Effector memory CD8-positive, alpha-beta T cell (primary cell): Measurements from ENCODE around the gene VWA2.
A peak's percentile ranks its signal among the peaks of the same experiment; 100 is the strongest.

Experiments
- ATAC-seq: fragments of 150-1000 bp; cut with Tn5 transposase; replicated peaks from 2 replicates; pipeline ENCODE4 v1.10.0; 2021; ENCODE audit warnings: mild to moderate bottlenecking, moderate library complexity
- DNase-seq, 3 experiments: peaks; one replicate each; pipeline ENCODE4 v3.0.0; 2021
- H3K27ac Mint-ChIP-seq, 2 donors: one replicate each; pipeline ENCODE4 v1.8.0; 2022; ENCODE audit warnings: mild to moderate bottlenecking in 2 of 2, mixed read lengths in 2 of 2, moderate library complexity in 2 of 2
- H3K27me3 Mint-ChIP-seq, 2 donors: one replicate each; pipeline ENCODE4 v1.8.0; 2022; ENCODE audit warnings: mixed read lengths in 2 of 2
- H3K36me3 Mint-ChIP-seq: one replicate; pipeline ENCODE4 v1.8.0; 2022; ENCODE audit warnings: mild to moderate bottlenecking, moderate library complexity, mixed read lengths; ENCODE audit not compliant: insufficient read depth
- H3K4me1 Mint-ChIP-seq, 2 donors: one replicate each; pipeline ENCODE4 v1.8.0; 2022; ENCODE audit warnings: low read depth in 2 of 2, mixed read lengths in 2 of 2
- H3K4me3 Mint-ChIP-seq, 2 donors: one replicate each; pipeline ENCODE4 v1.8.0; 2022; ENCODE audit warnings: mild to moderate bottlenecking in 2 of 2, mixed read lengths in 2 of 2, moderate library complexity in 2 of 2
- H3K9me3 Mint-ChIP-seq, 2 donors: one replicate each; pipeline ENCODE4 v1.8.0; 2022; ENCODE audit warnings: mixed read lengths in 2 of 2

VWA2 gene

GRCh38 chr10:114228156-114228555 is 10.9 kb upstream of the VWA2 start:
- H3K27me3 Mint-ChIP-seq, result peaks cover 44 to 66% of the 10 kb centered on the region in 2 donors
- H3K4me1 Mint-ChIP-seq, result no peaks in the 10 kb centered on the region
- H3K36me3 Mint-ChIP-seq, result no peaks in the 10 kb centered on the region
- H3K27ac Mint-ChIP-seq, result no peak overlapping the region
- H3K4me3 Mint-ChIP-seq, result no peak overlapping the region
- no peak for ATAC-seq
- H3K9me3 Mint-ChIP-seq, result no peaks in the 10 kb centered on the region
- no peak for DNase-seq

GRCh38 chr10:114232561-114233176 is 6.4 kb upstream of the VWA2 start:
- Mint-ChIP-seq H3K9me3 (no peaks in the 10 kb centered on the region), H3K36me3 (no peaks in the 10 kb centered on the region), H3K27me3 (peaks cover 25 to 79% of the 10 kb centered on the region in 2 donors), H3K27ac (no peak overlapping the region), H3K4me3 (no peak overlapping the region), H3K4me1 (no peaks in the 10 kb centered on the region)
- ATAC-seq (no peak), DNase-seq (no peak)

GRCh38 chr10:114233482-114233881 is 5.6 kb upstream of the VWA2 start:
- DNase-seq (no peak), ATAC-seq (no peak)
- H3K9me3 Mint-ChIP-seq, result no peaks in the 10 kb centered on the region
- H3K27ac Mint-ChIP-seq, result no peak overlapping the region
- no peaks in the 10 kb centered on the region for H3K36me3 Mint-ChIP-seq
- peaks cover 30 to 79% of the 10 kb centered on the region in 2 donors for H3K27me3 Mint-ChIP-seq
- H3K4me1 Mint-ChIP-seq, result no peaks in the 10 kb centered on the region
- H3K4me3 Mint-ChIP-seq, result no peak overlapping the region

- no peak overlapping the region for H3K4me3 Mint-ChIP-seq
- ATAC-seq (no peak), DNase-seq (no peak)
- H3K27me3 Mint-ChIP-seq, result peaks cover 30 to 79% of the 10 kb centered on the region in 2 donors
- H3K27ac Mint-ChIP-seq, result no peak overlapping the region
- no peaks in the 10 kb centered on the region for H3K4me1 Mint-ChIP-seq
- no peaks in the 10 kb centered on the region for H3K9me3 Mint-ChIP-seq
- no peaks in the 10 kb centered on the region for H3K36me3 Mint-ChIP-seq
These were observed 4.9 kb upstream of the VWA2 start for GRCh38 chr10:114234132-114234531.

GRCh38 chr10:114239994-114240345 is 916 bp downstream of the VWA2 start:
- DNase-seq (no peak), ATAC-seq (no peak)
- Mint-ChIP-seq H3K36me3 (no peaks in the 10 kb centered on the region), H3K4me1 (no peaks in the 10 kb centered on the region), H3K9me3 (no peaks in the 10 kb centered on the region), H3K4me3 (peak overlapping the region in 1 of 2 donors; percentile 23), H3K27me3 (peaks cover 52 to 91% of the 10 kb centered on the region in 2 donors), H3K27ac (no peak overlapping the region)

GRCh38 chr10:114242235-114242634 is 3.2 kb downstream of the VWA2 start:
- H3K9me3 Mint-ChIP-seq, result no peaks in the 10 kb centered on the region
- no peak overlapping the region for H3K4me3 Mint-ChIP-seq
- H3K36me3 Mint-ChIP-seq, result no peaks in the 10 kb centered on the region
- no peak for ATAC-seq
- DNase-seq, result no peak
- peaks cover 62 to 81% of the 10 kb centered on the region in 2 donors for H3K27me3 Mint-ChIP-seq
- H3K4me1 Mint-ChIP-seq, result peaks cover 0 to 4% of the 10 kb centered on the region in 2 donors
- H3K27ac Mint-ChIP-seq, result no peak overlapping the region

- H3K27me3 Mint-ChIP-seq, result peaks cover 56 to 66% of the 10 kb centered on the region in 2 donors
- no peak overlapping the region for H3K4me3 Mint-ChIP-seq
- H3K4me1 Mint-ChIP-seq, result peaks cover 0 to 4% of the 10 kb centered on the region in 2 donors
- H3K9me3 Mint-ChIP-seq, result no peaks in the 10 kb centered on the region
- DNase-seq (no peak), ATAC-seq (no peak)
- no peaks in the 10 kb centered on the region for H3K36me3 Mint-ChIP-seq
- H3K27ac Mint-ChIP-seq, result no peak overlapping the region
These were observed 4.6 kb downstream of the VWA2 start for GRCh38 chr10:114243661-114244060.

GRCh38 chr10:114244126-114244525 is 5.1 kb downstream of the VWA2 start:
- Mint-ChIP-seq H3K36me3 (no peaks in the 10 kb centered on the region), H3K27ac (no peak overlapping the region), H3K4me1 (peaks cover 0 to 4% of the 10 kb centered on the region in 2 donors), H3K4me3 (no peak overlapping the region), H3K27me3 (peaks cover 56 to 66% of the 10 kb centered on the region in 2 donors), H3K9me3 (no peaks in the 10 kb centered on the region)
- ATAC-seq (no peak), DNase-seq (no peak)

- H3K27ac Mint-ChIP-seq, result no peak overlapping the region
- peaks cover 0 to 4% of the 10 kb centered on the region in 2 donors for H3K4me1 Mint-ChIP-seq
- H3K36me3 Mint-ChIP-seq, result no peaks in the 10 kb centered on the region
- no peak overlapping the region for H3K4me3 Mint-ChIP-seq
- no peaks in the 10 kb centered on the region for H3K9me3 Mint-ChIP-seq
- no peak for DNase-seq
- ATAC-seq, result no peak
- peaks cover 53 to 71% of the 10 kb centered on the region in 2 donors for H3K27me3 Mint-ChIP-seq
These were observed 6.2 kb downstream of the VWA2 start for GRCh38 chr10:114245121-114245791.

- Mint-ChIP-seq H3K9me3 (no peaks in the 10 kb centered on the region), H3K36me3 (no peaks in the 10 kb centered on the region), H3K4me1 (peaks cover 0 to 4% of the 10 kb centered on the region in 2 donors), H3K4me3 (no peak overlapping the region), H3K27ac (no peak overlapping the region), H3K27me3 (peaks cover 44 to 69% of the 10 kb centered on the region in 2 donors)
- ATAC-seq (no peak), DNase-seq (no peak)
These were observed 7.7 kb downstream of the VWA2 start for GRCh38 chr10:114246679-114247305.

GRCh38 chr10:114250236-114250635 is 11.2 kb downstream of the VWA2 start:
- H3K36me3 Mint-ChIP-seq, result no peaks in the 10 kb centered on the region
- no peaks in the 10 kb centered on the region for H3K9me3 Mint-ChIP-seq
- ATAC-seq (no peak), DNase-seq (no peak)
- no peak overlapping the region for H3K27ac Mint-ChIP-seq
- peaks cover 26 to 48% of the 10 kb centered on the region in 2 donors for H3K27me3 Mint-ChIP-seq
- peaks cover 0 to 4% of the 10 kb centered on the region in 2 donors for H3K4me1 Mint-ChIP-seq
- H3K4me3 Mint-ChIP-seq, result no peak overlapping the region

- Mint-ChIP-seq H3K4me1 (peaks cover 0 to 4% of the 10 kb centered on the region in 2 donors), H3K36me3 (no peaks in the 10 kb centered on the region), H3K27ac (no peak overlapping the region), H3K9me3 (no peaks in the 10 kb centered on the region), H3K27me3 (peaks cover 23 to 48% of the 10 kb centered on the region in 2 donors), H3K4me3 (no peak overlapping the region)
- ATAC-seq (no peak), DNase-seq (no peak)
These were observed 11.7 kb downstream of the VWA2 start for GRCh38 chr10:114250716-114251115.

- Mint-ChIP-seq H3K4me1 (no peaks in the 10 kb centered on the region), H3K27ac (no peak overlapping the region), H3K36me3 (no peaks in the 10 kb centered on the region), H3K27me3 (peaks cover 20 to 48% of the 10 kb centered on the region in 2 donors), H3K4me3 (no peak overlapping the region), H3K9me3 (no peaks in the 10 kb centered on the region)
- DNase-seq (no peak), ATAC-seq (no peak)
These were observed 13.0 kb downstream of the VWA2 start for GRCh38 chr10:114252092-114252491.

GRCh38 chr10:114252883-114253282 is 13.8 kb downstream of the VWA2 start:
- H3K4me1 Mint-ChIP-seq, result peaks cover 0 to 3% of the 10 kb centered on the region in 2 donors
- no peak overlapping the region for H3K27ac Mint-ChIP-seq
- H3K4me3 Mint-ChIP-seq, result no peak overlapping the region
- DNase-seq (no peak), ATAC-seq (no peak)
- no peaks in the 10 kb centered on the region for H3K9me3 Mint-ChIP-seq
- H3K27me3 Mint-ChIP-seq, result peaks cover 20 to 48% of the 10 kb centered on the region in 2 donors
- no peaks in the 10 kb centered on the region for H3K36me3 Mint-ChIP-seq
